COLO829 (cell line): ENCODE measurements around the gene IFNK.

ENCODE experiments used
- DNase-seq: peaks from one replicate; pipeline ENCODE4 v3.0.0; 2012; ENCODE audit warnings: low spot score

IFNK gene

DNA sequence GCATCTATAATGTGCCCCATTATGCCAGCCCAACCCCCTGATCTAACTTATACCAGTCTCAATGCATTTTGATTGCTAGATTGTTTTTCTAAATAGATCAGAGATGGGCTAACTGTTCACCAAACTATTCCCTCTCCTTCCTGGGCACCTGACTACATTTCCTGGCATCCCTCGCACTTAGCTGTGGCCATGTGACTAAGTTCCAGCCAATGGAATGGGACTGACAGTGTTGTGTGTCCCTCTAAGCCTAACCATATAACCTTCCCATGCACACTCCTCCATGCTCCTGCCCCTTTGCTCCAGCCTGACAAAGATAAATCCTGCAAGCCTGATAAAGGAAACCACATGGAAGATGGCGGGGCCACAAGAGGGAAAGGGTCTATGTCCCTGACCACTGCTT lies 12.3 kb upstream of the IFNK start:
- DNase-seq: no peak

DNA sequence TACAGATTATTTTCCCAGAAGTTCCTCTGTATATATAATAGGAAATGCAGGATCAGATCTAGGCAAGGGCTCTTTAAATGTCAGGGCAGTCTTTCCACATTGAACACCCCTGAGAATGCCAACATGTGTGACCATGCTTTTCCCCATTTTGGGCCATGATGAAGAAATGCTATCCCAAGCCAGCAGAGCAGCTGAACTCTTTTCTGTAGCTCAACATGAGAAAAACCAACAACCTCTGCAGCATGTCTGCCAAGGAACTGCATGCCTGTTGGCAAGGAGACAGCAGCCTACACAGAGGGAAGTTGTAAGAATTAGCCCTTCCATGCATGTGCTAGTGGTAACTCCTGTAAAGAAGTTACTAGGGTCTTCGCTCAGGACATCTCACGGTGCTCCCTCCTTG lies 9.5 kb upstream of the IFNK start:
- no peak for DNase-seq

DNA sequence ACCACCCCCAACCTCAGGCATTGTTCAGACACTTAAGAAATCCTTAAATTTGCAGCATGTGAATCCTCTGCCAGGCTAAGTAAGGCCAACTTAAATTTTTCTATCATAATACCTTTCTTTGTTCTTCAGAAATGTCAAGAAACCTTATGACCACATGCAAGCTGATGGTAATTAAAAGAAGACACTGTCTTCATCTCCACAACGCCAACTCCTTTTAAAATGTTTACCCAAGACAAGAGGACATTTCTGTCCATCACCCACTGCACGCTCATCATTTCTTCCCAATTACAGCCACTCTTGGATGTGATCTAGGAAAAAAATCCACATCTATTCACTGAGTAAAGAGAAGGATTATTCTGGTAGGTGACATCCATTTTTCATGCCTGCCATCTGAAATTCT lies 6.1 kb upstream of the IFNK start:
- peak; percentile 75 for DNase-seq

DNA sequence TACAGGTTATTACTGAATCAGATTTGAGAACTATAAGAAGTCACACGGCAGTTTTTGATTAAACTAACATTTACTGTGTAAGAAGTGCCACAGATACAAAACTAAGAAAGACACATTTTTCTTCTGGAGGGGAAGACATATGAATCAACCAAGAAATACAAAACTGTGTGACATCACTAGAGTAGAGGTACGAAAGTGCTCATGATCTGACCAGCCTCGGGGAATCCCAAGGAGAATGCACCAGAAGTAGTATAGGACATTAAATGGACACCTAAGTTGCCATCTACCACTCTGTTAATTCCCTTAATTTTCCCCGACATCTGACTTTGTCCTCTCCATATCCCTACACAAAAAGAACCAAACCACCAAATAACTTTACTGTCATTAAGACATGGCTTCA lies 5.3 kb upstream of the IFNK start:
- DNase-seq: no peak

DNA sequence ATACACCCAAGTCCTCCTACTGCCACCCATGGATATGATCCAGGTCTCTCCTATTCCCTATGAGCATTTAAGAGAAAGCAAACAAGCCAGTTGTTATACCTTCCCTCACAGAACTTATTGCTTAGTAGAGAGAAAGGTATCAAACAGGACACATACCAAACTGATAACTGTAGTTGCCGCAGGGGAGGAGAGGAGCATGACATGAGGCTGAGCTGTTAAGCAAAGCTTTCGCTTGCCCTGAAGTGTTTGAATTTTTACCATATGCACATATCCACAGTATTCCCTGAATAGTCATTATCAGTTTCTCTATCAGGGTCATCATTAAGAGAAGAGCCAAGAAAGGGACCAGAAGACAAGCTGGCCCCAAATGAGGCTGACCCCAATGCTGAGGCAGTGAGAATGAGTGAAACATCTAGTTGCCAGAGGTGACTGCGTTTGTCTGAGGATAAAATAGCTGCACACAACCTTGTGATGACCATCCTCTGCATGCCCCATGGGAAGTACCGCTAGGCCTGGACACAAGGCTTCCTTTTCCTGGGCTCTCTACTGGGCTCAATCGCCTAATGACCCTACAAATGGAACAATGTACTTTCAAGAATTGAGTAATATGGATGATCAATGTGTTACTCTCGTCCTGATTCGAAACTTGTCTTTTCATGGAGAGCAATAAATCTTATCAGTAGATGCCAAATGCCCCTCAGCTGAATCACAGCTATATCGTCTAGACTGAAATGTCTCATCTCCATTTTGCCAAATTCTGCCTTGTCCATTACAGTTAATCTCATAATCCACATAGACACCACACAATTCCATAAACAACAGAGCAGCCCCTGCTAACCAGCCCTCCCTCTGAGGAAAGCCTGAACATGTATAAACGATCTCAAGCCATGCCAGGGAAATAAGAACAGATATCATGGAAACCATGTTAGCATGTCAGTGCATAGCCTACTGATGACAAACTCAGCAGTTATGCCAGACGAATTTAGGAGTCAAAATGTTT lies 4.3 kb upstream of the IFNK start:
- DNase-seq: no peak

DNA sequence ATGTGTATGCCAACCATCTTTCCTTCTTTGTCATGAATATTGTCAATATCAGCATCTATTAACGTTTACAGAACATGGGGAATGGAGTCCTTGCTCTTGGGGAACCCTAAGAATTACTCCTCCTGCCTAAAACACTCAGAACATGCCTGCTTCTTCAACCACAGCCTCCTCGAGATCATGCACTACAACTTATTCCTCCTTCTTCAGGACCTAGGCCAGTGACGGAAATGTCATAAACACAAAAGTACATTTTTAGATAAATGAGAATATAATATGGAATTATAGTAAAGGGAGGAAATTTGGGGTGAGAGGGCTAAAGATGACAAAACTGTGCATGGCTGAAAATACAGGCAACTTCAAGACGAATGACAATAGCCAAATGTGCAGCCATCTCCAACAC lies 3.1 kb upstream of the IFNK start:
- DNase-seq: no peak

DNA sequence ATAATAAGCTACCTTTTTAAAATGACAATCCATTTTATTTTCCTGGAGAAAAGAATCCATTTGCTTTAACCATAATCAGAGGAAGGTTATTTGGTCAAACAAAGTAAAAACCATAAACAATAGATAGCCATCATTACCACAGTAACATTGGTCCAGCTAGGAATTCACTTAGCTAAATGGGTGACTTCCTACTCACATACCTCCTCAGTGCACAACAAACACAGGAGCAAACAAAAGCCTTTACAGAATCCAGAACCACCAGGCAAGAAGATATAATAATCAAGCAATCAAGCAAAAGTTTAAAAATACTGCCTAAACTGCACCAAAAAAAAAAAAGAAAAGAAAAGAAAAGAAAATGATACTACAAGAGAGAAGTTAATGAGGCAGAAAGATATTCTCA lies 949 bp upstream of the IFNK start:
- DNase-seq: no peak

DNA sequence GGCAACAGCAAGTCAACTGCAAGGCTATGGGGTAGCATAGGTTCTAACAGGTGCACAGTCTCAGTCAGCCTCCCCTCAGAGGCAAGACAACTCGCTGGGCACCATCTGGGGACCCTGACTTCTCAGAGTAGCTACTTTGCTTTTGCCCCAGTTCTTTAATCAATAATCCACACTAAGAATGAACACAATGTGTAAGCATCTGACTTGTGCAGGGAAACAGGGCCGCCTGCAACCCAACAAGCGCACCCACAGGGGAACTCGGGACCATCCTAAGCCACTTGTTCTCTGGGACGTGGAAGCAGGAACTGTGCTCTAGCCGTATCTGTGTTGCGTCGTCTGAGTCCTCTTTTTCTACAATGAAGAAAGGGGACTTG lies 3.6 kb downstream of the IFNK start:
- DNase-seq: no peak

DNA sequence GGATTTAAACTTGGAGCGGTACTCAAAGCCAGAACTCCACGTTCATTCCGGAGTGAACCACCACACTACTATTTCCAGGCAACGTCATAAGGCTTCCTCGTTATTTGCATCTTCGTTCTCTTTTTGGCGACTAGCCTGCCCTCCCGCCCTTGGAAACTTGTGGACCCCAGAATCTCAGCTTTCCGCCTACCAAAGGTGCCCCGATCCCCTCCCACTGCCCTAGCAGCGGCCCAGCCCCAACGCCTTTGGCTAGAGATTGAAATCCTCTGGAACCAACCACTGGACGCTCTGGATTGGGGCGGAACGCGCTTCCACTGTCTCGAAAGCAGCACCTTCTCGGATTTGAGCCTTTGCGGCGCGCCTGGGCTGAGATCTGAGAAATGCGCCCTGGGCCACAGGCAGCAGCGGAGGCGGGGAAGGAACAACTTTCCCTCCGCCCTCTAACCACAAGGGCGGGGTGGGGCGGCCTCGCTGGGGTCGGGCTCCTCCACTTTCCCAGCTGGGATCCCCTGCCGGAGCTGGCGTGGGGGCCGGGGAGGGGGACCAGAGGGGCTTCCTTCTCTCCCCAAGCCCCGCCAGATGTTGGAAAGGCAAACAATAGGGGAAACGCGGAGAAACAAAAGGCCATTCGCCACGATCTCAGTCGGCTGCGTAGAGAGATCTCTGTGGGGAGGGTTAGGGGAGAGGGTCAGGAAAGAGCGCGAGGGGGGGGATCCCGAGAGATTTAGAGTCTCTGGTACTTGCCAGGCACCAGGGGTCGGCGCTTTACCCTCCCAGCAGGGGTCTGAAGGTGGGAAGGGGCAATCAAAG lies 4.2 kb downstream of the IFNK start:
- DNase-seq: no peak

DNA sequence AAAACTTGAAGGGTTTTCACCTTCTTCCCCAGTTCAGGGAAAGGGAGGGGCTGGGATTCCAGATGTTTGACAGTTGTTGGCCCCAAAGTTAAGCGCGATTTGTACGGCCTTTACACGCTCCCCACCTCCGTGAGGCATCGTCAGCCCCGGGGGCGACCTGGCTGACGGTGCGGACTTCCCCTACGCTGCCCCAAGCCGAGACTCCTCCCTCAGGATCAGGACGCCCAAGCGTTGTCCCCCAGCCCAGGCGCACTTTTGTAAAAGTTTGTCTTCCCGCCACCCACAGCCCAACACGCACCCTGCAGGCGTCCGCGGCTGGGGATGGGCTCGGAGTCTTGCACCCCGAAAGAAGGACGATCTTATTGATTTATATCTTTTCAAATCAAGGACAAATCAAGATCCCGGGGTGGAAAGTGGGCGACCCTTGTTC lies 4.8 kb downstream of the IFNK start:
- no peak for DNase-seq

DNA sequence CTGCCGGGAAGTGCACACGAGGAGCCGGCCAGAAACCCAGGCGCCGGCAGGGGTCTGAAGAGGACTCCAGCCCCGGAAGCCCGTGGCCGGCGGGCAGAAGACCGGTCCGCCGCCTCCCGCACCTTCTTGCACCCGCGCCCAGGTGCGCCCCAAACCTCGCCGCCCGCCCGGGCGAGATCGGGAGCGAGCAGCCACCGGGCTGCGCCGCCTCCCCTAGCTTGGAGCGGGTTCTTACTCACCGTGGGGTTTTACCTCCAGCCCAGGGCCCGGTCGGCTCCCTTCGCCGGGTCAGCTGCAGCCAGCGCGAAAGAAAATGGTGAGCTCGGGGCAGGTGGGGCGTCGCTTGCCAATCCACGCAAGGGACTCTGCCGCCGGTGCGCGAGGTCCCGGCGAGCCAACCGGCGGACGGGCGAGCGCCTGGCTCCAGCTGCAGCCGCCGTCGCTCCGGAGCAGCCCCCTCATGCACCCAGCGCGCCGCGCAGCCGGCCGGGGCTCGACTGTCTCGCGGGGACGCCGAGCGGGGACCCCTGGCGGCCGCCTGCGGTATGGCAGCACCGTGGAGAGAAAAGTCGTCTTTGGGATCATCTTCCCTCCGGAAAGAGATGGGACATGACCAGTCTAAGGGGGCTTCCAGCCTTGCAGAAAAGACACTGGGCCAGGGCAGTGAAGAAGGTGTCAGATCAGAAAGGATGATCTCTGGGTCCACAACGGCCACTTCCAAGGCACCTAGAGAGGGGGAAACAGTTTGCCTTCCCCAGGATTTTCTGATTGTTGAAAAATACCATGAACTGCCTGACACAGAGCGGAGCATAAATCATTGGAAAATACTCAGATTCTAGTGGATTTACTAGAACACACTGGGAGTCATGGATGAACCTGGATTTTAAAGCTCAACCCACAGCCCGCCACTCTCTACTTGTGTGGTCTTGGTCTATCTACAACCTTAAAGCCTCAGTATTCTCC lies 5.5 kb downstream of the IFNK start, which contains the start of gene MOB3B:
Gene MOB3B (minus strand): TSS at position 499 of the 963 bp plus-strand sequence. CDS start 74,264 bp downstream, outside the sequence.
- DNase-seq: peak; percentile 35

DNA sequence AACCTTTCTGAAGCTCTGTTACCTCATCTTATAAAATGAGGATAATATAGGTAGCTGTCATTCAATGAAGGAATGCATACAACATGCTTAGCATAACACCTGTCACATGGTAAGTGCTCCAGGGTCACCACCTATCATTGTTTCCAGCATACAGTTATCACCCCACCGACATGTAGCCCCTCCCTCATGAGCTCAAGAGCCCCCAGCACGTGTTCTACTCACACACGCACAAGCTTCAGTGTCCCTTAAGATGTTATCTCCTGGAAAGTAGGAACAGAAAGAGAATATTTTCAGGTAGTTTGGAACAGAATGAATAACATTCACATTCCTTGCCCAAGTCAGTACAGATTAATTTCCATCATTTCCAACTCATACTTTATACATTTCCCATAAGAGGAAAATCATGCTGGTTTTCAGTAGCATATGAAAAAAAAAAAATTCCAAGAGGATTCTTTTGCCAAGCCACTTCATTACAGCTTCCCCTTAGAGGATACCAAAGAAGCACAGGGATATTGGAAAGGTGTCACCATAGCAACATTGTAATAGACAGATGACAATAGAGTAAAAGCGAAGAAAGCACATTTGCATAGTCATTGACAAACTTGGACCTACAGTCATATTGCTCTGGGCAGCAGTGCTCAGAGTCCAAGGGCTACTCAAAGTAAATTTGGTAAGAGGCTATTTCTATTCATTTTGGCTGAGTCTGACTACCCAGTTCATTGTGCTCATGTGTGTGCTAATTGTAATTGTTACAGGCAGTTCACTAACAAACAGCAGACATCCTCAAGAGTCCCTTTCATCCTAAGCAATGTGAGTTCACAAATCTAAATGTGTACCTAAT lies 7.0 kb downstream of the IFNK start:
- no peak for DNase-seq

DNA sequence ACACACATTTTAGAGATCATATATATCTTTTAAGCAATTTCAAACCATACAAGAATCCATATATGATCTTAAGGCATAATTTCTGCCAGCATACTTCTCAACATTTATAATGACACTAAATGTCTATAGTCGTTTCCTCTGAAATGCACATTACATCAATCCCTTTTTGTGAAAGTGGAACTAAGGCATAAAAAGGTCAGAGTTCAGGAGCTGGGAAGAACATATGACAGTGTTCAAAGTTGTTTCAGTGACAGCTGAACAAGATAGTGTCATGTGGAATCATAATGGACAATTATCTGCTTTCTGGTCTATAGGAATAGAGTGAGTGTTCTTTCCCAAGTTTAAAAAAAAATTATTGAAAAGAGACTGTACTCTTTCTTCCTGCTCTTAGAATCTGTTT lies 8.0 kb downstream of the IFNK start:
- DNase-seq: no peak

DNA sequence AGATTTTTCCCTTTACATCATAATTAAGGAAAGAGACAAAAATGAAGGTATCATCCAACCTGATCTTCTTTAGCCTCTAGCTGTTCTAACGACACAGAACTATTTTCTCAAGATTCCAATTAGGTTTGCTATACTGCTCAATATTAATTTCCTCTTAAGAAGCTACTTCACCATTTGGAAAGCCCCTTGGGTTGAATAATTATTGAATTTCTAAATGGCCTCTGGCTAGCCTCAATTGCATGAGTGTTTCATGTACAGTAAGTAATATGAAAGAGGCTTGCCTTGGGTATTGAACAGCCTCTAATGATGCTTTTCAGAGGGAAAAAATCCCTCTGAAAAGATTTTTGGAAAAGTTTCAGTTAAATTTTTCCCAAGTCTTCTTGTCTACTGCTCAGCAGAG lies 9.2 kb downstream of the IFNK start:
- DNase-seq: no peak

DNA sequence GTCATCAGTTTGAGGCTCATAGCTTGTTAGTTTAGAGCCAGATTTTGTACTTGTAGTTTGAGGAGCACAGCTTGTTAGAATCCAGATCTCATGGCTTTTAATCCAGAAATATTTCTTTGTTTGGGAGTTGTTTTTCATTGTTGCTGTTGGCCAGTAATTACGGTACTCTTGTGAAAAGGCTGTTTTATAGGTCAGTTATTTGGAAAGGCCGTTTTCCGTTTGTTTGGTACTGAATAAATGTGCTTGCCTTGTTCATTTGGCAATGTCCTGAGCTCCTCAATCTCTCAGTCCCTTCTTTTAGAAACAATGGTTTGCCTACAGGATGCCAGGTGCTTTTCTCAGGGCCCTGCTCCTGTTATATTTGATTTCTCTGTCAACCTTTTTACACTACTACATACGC lies 10.0 kb downstream of the IFNK start:
- DNase-seq: no peak

DNA sequence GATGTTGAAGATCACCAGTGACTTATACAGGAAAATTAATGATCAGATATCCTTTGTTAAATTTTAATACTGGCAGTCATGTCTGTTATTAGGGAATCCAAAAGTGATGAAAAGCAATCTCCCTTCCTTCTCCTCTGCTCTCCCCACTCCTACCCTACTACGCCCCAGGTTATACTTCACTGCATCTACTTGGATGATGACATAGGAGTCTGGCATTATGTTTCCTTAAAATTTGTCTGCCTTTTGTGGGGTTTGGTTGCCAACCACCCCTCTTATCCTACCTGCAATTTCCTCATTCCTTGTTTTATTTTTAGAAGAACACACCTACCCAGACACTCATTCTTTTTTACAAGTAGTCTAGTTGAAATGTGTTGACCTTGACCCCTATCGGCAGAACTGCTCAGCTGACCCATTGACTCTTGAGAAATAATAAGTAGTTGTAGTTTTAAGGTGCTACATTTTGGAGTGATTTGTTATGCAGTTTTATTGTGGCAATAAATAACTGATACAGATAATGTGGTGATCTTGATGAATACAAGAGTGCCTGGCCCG lies 10.6 kb downstream of the IFNK start:
- DNase-seq: no peak

DNA sequence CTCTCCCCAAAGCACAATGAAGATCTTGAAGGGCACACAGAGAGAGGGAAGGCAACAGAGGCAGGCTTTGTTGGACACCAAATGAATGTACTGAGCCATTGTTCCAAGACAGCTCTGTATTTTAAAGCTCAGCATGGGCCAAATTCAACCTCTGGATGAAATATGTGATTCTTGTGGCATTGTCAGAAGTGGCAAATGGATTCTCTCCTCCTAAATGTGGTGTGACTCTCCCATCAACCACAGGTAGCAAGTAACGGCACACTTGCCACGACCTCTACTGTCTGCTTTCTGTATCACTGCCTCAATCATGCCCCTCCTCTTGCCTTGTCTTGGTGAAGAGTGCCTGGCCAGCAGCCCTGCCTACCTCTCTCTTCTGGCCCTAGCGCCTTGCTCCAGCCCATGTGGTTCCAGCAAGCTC lies 11.6 kb downstream of the IFNK start:
- no peak for DNase-seq

DNA sequence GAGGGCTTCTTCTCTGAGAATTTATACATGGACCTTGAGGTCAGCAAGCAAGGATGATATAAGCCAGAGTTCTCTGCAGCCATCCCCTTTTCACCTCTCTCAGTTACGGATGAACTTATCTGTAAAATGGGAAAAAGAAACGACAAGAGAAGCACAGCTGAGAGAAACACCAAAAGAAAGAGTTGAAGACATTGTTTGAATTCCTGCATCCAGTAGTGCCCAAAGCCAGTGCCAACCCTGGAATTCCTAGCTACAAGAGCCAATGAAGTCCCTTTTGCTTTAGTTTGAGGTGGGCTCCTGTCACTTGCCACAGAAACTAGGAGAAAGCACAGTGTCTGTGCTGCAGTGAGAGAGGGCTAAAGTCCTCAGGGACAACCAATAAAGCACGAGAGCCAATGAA lies 12.1 kb downstream of the IFNK start:
- no peak for DNase-seq

DNA sequence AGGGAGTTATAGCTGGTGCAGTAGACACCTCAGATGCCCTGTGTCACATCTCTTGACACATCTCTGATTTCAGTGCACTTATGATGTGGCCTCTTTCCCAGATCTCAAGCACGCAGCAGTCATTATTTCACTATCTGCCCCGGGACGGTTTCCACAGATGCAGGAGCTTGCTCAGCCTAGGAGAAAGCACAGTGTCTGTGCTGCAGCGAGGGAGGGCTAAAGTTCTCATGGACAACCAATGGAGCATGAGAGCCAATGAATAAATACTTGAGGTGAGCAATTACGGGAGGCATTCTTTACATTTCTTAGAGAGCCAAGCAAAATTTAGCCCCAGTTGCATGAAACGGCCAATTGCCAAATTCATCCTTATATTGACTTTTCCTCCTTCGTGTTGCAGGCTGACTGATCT lies 12.9 kb downstream of the IFNK start:
- DNase-seq: no peak

DNA sequence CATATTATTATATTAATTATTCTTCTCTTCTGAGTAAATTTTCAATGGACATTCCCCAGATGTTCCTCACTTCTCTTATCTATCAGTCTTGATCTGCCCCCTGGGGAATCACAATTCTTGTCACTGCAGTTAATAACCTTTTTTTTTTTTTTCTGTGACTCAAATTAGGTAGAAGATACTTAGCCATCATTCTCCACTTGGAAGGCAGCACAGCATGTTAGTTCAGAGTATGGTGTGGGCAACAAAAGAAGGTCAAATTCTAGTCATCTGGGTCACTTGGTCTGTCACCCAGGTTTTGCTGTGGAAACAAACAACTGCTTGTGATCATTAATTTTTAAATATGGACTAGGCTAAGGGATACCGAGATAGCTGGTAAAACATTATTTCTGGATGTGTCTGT lies 13.7 kb downstream of the IFNK start:
- DNase-seq: no peak

DNA sequence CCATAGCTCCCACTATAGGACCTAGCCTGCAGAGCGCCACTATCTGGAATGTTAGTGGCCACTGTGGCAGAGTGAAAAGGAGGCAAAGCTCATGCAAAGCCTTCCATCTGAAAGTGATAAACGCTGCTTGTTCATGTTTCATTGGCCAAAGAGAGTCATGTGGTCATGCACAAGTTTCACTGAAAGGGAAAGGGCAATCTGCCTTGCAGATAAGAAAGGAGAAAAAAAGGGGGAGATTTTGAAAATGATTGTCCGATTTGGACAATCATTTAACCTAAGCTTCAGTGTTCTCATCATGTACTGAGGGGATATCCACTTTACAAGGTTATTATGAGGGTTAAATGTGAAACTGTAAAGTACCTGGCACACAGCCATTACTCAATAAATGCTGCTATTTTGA lies 14.6 kb downstream of the IFNK start:
- no peak for DNase-seq
